Cerebellar nuclear complex (tissue), 1 donor: ENCODE data around the gene GLCE.

Source experiments
- DNase-seq, 2 experiments: peaks; one replicate each; lab custom pipeline; 2025; lab: John Stamatoyannopoulos, UW

Gene GLCE

DNA sequence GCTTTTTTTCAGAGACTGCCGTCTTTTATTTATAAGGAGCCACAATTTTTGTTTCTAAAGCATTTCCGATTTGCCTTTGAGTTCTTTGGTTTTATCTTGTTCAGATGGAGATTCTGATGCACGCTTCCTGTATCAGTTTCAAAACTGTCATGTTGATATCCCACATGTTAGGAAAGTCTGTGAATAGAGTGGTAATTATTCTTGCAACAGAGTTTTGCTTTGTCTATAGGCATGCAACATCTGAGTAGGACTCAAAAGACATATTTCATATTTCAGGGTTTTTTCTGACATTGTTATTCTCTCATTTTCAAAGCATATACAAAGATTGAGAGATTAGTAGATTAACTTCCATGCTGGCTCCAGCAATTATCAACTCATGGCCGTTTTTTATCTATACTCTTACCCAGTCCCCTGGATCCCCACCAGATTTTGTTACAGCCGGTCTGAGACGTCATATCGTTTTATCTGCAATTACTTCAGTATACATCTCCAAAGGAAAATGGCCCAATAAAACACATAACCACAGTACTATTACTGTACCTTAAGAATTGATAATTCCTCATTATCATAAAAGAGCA, 160.6 kb downstream of the GLCE start:
- DNase-seq: no peak
